HG02763 (cell line): Measurements from ENCODE around the gene FBLIM1.

Experiments
- ATAC-seq: cut with Tn5 transposase; IDR thresholded peaks from one replicate; pipeline ENCODE4 v1.9.1; 2021; ENCODE audit warnings: mild to moderate bottlenecking, moderate library complexity; ENCODE audit not compliant: unreplicated experiment

The FBLIM1 gene

DNA sequence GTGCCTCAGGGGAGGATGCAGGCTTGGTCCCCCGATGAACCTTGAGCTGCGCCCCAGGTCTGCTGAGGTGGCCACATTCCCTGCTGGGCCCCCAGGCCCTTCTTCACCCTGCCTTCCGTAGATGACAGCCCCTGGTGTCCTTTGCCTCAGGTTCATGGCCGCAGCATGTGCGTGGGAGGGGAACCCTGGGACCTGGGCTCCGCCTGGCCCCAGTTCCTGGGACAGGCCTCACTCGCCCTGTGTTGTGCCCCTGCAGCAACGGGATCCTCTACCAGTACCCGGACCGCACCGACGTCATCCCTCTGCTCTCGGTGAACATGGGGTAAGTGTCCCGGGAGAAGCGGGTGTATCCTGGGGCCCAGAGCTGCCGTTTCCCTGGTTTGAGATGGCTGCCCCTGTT lies 27.7 kb upstream of the FBLIM1 start:
- no peak for ATAC-seq

DNA sequence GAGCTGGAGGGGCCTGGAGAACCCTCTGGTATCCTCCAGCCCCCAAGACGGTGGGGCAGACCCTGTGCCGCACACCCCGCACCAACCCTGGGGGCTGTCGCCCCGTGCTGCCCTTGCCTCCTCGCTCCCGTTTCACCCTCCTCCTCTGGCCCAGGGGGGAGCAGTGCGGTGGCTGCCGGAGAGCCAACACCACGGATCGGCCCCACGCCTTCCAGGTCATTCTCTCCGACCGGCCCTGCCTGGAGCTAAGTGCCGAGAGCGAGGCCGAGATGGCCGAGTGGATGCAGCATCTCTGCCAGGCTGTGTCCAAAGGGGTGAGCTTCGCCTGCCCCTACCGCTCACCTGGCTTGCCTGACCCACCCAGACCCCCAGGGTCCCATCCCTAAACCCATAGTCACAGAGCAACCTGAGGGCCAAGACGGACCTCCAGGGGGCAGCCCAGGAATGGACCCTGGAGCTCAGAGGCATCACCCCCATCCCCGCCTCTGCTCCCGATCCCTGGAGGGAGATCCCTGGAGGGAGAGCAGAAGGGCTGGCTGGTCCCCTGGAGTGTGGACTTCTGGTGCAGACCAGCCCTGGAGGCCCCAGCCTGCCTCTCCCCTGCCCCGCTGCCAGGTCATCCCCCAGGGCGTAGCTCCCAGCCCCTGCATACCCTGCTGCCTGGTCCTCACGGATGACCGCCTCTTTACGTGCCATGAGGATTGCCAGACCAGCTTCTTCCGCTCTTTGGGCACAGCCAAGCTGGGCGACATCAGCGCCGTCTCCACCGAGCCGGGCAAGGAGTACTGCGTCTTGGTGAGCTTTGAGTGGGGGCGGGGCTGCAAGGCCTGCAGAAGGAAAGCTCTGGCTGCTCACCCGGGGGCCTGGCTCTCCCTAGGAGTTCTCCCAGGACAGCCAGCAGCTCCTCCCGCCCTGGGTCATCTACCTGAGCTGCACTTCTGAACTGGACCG lies 26.6 kb upstream of the FBLIM1 start:
- no peak for ATAC-seq

DNA sequence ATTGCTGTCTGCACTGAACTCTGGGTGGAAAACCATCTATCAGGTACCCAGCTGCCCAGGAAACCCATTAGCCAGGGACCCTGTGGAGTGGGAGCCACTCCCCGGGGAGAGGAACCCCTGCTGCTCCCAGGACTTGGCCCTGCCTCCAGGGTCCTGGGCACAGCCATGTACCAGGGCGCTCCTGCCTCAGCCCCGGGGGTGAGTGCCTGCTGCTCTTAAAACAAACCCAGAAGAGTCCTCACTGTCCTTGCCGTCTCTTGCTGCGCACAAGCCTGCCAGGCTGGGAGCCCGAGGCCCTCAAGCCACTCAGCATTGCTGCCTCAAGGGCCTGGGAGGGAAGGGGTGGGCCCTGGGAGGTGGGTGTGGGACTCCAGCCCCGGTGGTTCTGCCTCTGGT lies 25.9 kb upstream of the FBLIM1 start:
- ATAC-seq: no peak

DNA sequence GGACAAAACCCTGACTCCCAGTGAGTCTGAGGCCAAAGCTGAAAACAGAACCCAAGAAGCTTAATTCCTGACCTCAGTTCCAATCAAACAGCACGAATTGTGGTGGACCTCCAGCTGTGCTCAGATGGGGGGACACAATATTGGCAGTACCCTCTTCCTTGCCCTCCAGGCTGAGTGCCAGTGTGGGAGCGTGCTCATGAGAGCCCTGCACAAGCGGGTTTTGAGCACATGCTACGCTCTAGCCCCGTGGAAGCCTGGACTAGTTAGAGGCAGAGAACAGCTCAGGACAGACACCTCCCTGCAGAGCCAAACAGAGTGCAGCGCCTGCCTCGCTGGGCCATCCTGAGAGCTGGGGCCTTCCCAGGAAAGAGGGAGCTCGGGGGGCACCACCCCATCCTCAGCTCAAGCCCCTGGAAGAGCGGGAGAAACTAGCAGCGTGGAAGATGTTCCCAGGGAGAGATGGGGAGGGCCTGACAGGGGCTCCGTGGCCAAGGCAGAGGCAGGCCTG lies 25.3 kb upstream of the FBLIM1 start:
- no peak for ATAC-seq

DNA sequence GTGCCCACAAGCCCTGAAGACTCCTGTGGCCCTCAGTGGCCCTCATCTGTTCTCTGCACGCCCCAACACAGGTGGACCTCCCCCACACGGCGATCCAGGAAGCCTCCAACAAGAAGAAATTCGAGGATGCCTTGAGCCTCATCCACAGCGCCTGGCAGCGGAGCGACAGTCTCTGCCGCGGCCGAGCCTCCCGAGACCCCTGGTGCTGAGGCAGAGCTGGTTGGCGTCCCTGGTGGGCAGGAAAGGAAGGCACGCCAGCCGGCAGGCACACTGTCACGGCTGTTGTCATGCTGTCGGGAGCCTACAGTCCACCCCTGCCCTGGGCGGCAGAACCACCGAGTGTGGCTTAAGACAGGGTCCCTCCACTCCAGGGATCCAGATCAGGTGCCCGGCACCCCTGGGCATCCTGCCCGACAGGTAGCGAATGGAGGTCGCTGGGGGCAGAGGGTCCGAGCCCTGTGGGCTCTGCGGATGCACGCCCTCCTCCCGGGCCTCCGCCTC lies 24.8 kb upstream of the FBLIM1 start:
- ATAC-seq: no peak

DNA sequence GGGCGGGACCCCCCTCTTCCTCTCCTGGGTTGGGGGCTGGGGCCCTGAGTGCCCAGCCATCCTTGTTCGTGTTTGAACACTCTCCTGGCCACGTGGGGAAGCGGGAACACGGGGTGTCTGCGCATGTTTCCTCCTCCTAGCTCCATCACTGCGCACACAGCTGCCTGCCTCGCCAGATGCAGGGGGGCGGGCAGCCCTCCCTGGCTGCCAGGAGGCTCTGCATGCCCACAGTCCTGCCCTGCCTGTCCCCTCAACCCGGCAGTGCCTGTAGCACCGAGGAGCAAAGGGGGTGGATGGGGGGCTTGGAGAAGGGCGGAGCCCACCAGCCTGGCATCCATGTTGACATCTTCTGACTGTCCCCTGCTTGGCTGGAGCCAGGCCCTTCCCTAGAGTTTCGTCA lies 24.3 kb upstream of the FBLIM1 start:
- no peak for ATAC-seq

DNA sequence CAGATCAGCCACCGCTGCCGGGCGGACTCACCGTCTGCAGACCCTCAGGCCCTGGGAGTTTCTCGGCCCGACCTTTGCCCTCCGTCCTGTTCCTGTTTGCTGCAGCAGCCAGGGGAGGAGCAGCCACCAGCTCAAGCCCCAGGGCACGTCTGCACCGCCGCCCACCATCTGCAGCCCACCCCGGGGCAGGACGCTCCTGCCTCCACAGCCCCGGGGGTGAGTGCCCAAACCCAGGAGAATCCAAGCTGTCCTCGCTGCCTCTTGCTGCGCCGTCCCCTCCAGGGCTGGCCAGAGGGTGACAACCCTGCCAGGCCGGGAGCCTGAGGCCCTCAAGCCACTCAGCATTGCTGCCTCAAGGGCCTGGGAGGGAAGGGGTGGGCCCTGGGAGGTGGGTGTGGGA lies 23.7 kb upstream of the FBLIM1 start:
- ATAC-seq: no peak

DNA sequence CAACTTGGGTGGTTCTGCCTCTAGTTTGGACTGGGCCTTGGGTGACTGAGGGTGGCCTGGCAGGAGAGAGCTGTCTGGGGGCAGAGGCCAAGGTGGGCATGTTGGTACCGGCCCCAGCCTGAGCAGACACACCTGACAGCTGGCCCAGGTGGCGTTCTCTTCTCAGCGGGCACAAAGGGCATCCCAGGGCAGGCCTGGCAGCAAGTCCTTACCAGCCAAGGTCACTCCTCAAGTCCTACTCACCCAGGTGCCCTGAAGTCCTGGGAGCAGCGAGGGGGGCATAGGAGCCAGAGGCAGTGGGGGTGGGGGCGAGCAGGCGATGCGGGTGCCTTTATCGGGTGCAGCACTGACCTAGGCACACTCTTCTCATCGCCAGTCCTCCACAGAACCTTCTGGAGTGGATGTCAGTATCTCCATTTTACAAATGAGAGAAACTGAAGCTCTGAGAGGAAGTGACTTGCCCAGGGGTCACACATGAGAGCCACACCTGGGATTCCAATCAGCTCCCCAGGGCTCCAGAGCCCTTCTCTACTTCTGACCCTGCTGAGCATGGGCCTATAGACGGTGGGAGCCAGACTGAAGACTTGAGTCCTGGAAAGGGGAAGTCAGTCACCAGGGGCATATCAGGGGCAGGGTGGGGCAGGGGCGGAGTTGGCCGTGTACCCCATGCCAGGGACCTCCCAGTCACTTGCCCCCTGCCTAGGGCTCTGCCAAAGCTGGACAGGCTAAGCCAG lies 23.1 kb upstream of the FBLIM1 start:
- ATAC-seq: no peak

DNA sequence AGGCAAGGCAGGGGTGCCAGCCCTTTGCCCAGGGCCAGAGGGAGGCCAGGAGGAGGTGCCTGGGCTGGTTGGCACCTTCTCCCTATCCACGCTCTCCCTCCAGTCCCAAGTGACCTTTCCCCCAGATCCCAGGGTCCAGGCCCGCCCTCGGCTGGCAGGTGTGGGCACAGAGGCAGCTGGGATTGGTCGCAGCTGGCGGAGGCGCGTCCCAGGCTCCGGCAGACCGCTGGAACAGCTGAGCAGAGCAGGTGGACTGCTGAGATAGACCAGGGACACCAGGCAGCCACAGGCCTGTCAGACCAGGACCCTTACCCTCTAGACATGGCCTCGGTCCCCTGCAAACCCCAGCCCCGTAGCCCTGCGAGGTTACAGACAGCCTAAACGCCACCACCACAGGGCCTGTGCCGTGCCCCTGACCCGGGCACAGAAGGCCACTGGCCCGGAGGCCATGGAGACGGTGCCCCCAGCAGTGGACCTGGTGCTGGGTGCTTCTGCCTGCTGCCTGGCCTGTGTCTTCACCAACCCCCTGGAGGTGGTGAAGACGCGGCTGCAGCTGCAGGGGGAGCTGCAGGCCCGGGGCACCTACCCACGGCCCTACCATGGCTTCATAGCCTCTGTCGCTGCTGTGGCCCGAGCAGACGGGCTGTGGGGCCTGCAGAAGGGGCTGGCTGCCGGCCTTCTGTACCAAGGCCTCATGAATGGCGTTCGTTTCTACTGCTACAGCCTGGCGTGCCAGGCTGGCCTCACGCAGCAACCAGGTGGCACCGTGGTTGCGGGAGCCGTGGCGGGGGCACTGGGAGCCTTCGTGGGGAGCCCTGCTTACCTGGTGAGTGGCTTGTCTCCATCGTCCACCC lies 22.3 kb upstream of the FBLIM1 start, which contains the start of gene SLC25A34:
TSS of gene SLC25A34 (plus strand) at position 221 of the 854 bp plus-strand sequence. CDS start at position 449, 228 bp downstream.
- ATAC-seq: no peak

DNA sequence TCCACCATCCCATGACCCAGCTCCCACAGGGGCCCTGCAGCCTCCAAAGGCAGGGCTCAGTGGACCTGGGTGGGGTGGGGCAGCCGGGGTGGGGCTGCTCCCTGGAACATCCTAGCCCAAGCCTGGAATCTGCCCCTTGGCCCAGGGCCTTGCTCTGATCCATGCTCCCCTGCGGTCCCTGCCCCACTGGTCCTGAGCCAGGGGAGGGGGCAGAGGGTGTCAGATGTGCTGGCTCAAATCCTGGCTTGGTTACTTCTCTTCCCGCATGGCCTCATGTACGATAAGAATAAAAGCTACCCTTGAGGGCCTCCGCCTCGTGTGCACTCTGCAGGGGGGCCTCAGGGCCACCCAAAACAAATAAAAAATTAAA lies 21.7 kb upstream of the FBLIM1 start:
- ATAC-seq: no peak

DNA sequence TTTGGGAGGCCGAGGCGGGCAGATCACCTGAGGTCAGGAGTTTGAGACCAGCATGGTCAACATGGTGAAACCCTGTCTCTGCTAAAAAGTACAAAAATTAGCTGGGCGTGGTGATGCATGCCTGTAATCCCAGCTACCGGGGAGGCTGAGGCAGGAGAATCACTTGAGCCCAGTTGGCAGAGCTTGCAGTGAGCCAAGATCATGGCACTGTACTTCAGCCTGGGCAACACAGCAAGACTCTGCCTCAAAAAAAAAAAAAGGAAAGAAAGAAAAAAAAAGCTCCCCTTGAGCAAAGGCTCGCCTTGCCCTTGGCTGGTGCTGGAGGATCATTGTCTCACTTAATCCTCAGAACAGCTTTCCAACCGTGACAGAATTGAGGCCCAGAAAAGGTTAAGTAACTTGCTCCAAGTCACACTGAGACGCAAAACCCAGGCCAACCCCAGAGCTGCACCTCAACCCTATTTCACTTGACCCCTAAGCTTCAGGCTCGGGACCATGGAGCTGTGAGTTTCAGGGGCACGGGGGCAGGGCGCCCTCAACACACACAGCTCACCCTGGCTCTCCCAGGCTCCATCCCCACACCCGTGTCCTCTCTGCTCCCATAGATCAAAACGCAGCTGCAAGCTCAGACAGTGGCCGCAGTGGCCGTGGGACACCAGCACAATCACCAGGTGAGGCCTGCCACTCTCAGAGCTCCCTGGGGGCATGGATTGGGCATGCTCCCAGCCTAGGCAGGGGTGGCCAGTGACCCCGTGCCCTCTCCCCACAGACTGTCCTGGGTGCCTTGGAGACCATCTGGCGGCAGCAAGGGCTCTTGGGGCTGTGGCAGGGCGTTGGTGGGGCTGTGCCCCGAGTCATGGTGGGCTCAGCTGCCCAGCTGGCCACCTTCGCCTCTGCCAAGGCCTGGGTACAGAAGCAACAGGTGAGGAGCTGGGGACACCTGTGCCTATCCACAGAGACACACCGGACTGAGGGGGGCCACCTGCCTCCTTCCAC lies 21.0 kb upstream of the FBLIM1 start:
- no peak for ATAC-seq

DNA sequence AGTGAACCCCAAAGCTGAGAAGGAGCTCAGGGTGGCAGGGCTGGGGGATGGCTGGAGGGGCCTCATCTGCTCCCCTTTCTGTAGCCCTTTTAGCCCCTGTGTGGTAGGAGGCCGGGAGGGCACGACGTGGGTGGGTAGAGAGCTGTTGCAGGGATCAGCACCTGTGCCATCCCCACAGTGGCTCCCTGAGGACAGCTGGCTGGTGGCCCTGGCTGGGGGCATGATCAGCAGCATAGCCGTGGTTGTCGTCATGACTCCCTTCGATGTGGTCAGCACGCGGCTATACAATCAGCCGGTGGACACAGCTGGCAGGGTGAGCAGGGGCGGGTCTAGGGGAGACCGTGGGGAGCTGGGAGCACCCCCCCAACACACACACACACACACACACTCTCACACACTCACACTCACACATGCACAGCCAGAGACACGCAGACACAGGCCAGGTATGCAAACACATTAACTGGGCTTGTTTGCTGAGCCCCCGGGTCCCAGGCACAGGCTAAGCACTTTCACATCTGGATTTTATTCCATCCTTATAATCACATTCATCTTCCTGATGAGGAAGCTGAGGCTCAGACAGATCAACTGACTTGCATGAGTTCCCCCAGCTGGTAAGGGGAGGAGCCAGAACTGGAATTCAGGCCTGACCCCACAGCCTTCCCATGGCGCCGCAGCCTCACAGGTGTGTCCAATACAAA lies 20.0 kb upstream of the FBLIM1 start:
- ATAC-seq: no peak

DNA sequence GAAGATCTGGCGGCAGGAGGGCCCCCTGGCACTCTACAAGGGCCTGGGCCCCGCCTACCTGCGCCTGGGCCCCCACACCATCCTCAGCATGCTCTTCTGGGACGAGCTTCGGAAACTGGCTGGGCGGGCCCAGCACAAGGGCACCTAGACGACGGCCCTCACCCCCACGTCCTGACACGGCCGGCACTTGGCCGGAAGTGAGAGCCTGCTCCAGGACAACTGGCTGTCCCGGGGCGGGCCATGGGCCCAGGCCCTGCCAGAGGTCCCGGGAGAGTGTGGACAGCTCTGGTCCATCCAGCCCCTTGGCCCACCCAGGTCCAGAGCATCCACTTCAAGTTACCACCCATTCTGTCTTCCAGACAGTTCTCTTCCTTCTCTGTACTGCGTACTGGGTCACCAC lies 19.3 kb upstream of the FBLIM1 start:
- ATAC-seq: no peak

DNA sequence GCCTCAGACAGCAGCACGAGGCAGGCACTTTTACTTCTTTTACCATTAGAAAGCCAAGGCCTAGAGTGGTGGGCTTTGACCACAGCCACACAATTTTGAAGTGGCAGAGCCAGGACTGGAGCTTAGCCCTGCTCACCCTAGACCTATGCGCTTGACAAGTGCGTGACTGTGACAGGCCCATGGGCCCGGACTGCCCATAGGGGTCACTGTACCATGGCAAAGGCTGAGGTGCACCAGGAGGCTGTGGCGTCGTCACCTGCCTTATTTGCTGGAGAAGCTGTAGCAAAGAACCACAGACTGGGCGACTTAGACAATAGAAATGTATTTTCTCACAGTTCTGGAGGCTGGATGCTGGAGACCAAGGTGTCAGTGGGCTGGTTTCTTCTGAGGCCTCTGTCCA lies 18.9 kb upstream of the FBLIM1 start:
- ATAC-seq: no peak

DNA sequence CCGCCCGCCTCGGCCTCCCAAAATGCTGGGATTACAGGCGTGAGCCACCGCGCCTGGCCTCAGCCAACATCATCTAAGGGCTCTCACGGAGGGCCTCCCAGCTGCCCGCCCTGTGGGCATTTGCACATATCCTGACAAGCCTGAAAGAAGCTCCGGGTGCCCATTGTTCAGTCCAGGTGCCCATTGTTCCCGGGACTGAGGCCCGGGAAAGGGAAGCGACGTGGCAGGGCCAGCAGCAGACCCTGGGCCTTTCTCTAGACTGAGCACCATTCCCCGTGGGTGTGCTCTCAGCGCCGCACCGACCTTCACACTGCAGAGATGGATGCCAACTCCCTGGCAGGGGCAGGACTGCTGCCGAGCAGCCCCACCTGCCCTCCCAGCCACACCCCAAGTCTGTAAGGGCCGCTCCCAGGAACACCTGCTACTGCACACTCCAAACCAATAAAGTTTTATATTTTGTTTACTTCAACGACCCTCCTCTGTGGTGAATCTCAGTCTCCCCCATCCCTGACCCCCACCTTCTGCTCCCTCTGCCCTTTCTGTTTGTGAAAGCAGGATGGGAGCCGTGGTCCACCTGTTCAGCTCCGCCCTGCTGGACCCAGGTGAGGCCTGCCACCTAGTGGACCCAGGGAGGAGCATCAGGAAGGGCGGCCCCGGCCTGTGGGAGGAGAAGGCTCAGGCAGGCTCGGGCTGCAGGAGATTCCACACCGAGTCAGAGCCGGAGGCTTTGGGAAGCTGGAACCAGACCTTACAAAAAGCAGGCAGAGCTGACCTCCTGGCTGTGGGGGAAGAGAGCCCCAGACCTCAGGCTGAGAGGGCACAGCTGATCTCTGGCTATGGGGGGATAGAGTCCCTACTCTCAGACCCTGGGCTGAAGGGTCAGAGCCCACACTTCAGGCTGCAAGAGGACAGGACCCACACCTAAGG lies 17.4 kb upstream of the FBLIM1 start:
- ATAC-seq: no peak

DNA sequence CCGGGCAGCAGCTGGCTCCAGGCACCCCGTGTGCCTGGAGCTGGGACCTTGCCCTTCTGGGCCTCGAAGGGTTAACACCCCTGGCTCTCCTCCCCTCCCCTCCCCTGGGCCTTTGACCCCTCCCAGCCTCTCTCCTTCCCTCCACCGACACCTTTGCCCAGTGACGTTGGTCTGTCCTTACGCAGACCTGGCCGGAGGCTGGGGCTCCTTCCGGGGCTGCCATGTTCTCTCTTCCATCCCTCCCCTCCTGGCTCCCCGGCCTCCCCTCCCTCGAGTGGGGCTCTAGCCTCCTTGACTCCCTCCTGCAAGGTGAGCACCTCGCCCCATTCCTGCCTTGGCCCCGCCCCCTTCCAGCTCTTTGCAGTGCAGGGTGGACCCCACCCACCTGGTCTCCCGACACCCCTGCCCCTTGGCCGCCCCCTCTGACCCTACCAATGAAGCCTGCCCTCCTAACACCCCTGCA lies 16.2 kb upstream of the FBLIM1 start, which contains the start of gene TMEM82:
TSS of gene TMEM82 (plus strand) at position 161 of the 463 bp plus-strand sequence. CDS start at position 222, 61 bp downstream.
- ATAC-seq: no peak

DNA sequence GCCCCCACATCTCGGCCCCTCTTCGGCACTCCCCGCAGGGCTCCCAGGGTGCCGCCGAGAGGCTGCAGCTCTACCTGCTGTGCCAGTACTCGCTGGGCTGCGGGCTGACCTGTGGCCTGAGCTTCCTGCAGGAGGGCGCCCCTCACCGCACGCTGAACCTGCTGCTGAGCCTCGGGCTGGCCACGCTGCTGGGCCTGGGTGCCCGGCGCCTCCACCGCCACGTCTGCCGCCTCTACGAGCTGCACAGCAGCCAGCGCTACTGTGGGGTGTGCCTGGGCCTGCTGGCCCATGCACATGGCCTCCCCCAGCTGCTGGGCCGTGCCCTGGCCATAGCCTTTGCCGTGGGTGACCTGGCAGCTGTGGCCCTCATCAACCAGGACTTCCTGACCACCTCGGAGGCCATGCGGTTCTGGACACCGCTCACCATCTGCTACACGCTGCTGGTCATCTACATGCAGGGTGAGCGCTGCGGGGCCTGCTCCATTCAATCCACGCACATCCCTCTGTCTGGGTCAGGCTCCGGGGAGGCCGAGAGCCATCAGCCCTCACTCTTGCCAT lies 14.4 kb upstream of the FBLIM1 start:
- ATAC-seq: no peak
